ENCODE results near the gene UBE2M. TPM values are rescaled to one million over a fixed set of nuclear protein-coding genes. Genes with fewer than 3 reads are reported as not detected.
"Not testable (repeated sequence)": the region's sequence is repeated elsewhere in the genome, so short reads cannot be mapped to it uniquely, and the experiment has no call there.

The UBE2M gene
- total RNA-seq, 4 donors from 2014 or later: 17.2 to 28.5 (median 20.3) TPM

DNA sequence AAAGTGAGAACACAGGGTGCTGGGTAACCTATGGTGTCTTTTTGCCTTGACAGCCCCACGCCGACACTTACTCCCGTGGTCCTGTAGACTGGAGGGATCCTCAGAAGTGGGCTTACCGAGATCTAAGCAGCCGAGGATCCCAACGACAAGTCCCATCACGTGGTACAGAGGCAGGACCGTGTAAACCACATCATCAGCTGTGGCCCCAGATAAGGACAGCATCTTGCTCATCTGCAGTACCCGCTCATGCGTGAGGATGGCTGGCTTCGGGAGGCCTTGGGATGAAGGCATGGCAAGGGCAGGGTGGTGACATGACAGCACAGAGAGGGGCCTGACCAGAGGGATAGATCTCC, 48.7 kb downstream of the UBE2M start:
- no peak overlapping the region for H3K4me3 ChIP-seq (replicated peaks in 1 of 3)
- peaks cover 10 to 11% of the 10 kb centered on the region in 2 donors for H3K4me1 ChIP-seq
- TF ChIP-seq CTCF (IDR thresholded peaks at IDR 0.05) (no peak), POLR2A (IDR thresholded peaks at IDR 0.05) (no peak)
- intact Hi-C loops (cut with DNase I): no loop called here
- no peaks in the 10 kb centered on the region for H3K27me3 ChIP-seq
- no peak overlapping the region for H3K27ac ChIP-seq
- 81 to 88% methylated on average over 11 of the region's 11 CpGs for WGBS, 2 donors
- no peaks in the 10 kb centered on the region for H3K36me3 ChIP-seq
- no peaks in the 10 kb centered on the region for H3K9me3 ChIP-seq
- no peak for DNase-seq

- H3K27ac ChIP-seq; H3K27me3 ChIP-seq; DNase-seq; intact Hi-C loops (cut with DNase I); H3K4me3 ChIP-seq (replicated peaks in 1 of 3); H3K4me1 ChIP-seq; H3K9me3 ChIP-seq; H3K36me3 ChIP-seq: not testable (repeated sequence)
- WGBS, 2 donors: 76 to 86% methylated on average over 7 to 8 of the region's 8 CpGs
These were observed 50.7 kb downstream of the UBE2M start for GRCh38 chr19:58507602-58508223.

Small RNAs within 50 kb of the gene (microRNA-seq; reads per million reads assigned to microRNA genes)
- gene MIR6807: not detected

Small RNAs within 50 kb of the gene (small RNA-seq; reads per million reads assigned to genes)
- not detected for gene MIR6807
- not detected for gene RN7SL525P

Other genes starting within 250 kb of the UBE2M start
- 1 to 10 TPM; 3.0 to 4.5 (median 4.2) TPM for gene ZSCAN22, start 231.6 kb downstream of the UBE2M start, total RNA-seq
- gene A1BG, start 205.1 kb downstream of the UBE2M start, total RNA-seq: 10 to 100 TPM in 1 of 4 donors, 1 to 10 TPM in 2, under 1 TPM in 1; 0.50 to 14.9 (median 3.4) TPM
- gene ZNF497, start 195.9 kb downstream of the UBE2M start, total RNA-seq: 10 to 100 TPM in 1 of 4 donors, 1 to 10 TPM in 3; 7.1 to 16.2 (median 8.1) TPM
- gene ZNF837, start 177.6 kb downstream of the UBE2M start, total RNA-seq: 10 to 100 TPM in 3 of 4 donors, 1 to 10 TPM in 1; 6.3 to 16.4 (median 15.1) TPM
- gene RPS5, start 171.3 kb downstream of the UBE2M start, total RNA-seq: 1,000 to 10,000 TPM; 1,209 to 2,449 (median 1,340) TPM
- gene RNF225, start 163.0 kb downstream of the UBE2M start, total RNA-seq: under 1 TPM in 1 of 4 donors, not detected in 3; 0.33 TPM
- gene ZNF584, start 150.0 kb downstream of the UBE2M start, total RNA-seq: 10 to 100 TPM; 10.1 to 31.1 (median 23.1) TPM
- gene ZNF132, start 118.5 kb downstream of the UBE2M start, total RNA-seq: 10 to 100 TPM; 13.3 to 24.3 (median 16.2) TPM
- gene ZNF324B, start 107.0 kb downstream of the UBE2M start, total RNA-seq: 10 to 100 TPM; 10.6 to 16.8 (median 13.4) TPM
- gene ZNF324, start 91.5 kb downstream of the UBE2M start, total RNA-seq: 10 to 100 TPM; 27.0 to 41.7 (median 32.2) TPM
- 10 to 100 TPM; 15.2 to 30.0 (median 25.6) TPM for gene ZNF446, start 82.3 kb downstream of the UBE2M start, total RNA-seq
- 10 to 100 TPM; 10.6 to 22.4 (median 17.7) TPM for gene SLC27A5, start 46.6 kb downstream of the UBE2M start, total RNA-seq
- gene ZBTB45, start 38.8 kb downstream of the UBE2M start, total RNA-seq: 10 to 100 TPM in 1 of 4 donors, 1 to 10 TPM in 3; 6.9 to 17.7 (median 8.5) TPM
- 100 to 1,000 TPM; 195 to 237 (median 218) TPM for gene TRIM28, start 14.5 kb downstream of the UBE2M start, total RNA-seq
- gene CHMP2A, start 3.5 kb downstream of the UBE2M start, total RNA-seq: 100 to 1,000 TPM; 123 to 155 (median 148) TPM
- gene MZF1, start 14.7 kb upstream of the UBE2M start, total RNA-seq: 10 to 100 TPM; 55.0 to 82.7 (median 70.5) TPM

Measured in thyroid gland (tissue), 4 donors.